GM19099 (cell line): ENCODE results near the gene USP17L21.
"Not testable (repeated sequence)": the region's sequence is repeated elsewhere in the genome, so short reads cannot be mapped to it uniquely, and the experiment has no call there.

Experiments
- POLR2A ChIP-seq: IDR thresholded peaks from 3 replicates; pipeline ENCODE4 v1.6.1; 2011; ENCODE audit warnings: low read depth; ENCODE audit not compliant: insufficient read length; ENCODE audit errors: extremely low read depth

The USP17L21 gene

GRCh38 chr4:9262572-9262971, at the start of gene USP17L21:
Gene USP17L21, plus strand, starts transcription at chr4:9262872. Its CDS starts 0 bp downstream, at chr4:9262872.
- TF ChIP-seq POLR2A = not testable (repeated sequence)

- not testable (repeated sequence) for TF ChIP-seq POLR2A
Observed at GRCh38 chr4:9215105-9215504, 47.6 kb upstream of the USP17L21 start, which contains the start of gene USP17L11. Gene USP17L11, plus strand, starts transcription at chr4:9215405. Its CDS starts 0 bp downstream, at chr4:9215405.

DNA sequence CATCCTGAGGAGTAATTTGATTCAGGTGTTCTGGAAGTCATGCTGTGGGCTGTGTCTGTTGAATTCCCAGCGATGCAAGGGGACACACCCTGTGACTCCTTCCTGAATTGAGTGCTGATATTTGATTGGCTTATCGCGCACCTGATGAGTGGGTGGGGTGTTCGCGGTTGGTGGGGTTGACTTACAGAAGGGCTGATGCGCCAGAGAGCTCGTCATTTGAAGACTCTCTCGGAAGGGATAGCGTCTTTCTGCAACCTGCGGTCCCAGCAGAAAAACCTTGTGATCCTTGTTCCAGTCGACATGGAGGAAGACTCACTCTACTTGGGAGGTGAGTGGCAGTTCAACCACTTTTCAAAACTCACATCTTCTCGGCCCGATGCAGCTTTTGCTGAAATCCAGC, 42.8 kb upstream of the USP17L21 start, which contains the start of gene USP17L12:
Gene USP17L12, plus strand, starts transcription at position 301 of the 400 bp plus-strand sequence. Its CDS starts 0 bp downstream, at position 301.
- not testable (repeated sequence) for TF ChIP-seq POLR2A

DNA sequence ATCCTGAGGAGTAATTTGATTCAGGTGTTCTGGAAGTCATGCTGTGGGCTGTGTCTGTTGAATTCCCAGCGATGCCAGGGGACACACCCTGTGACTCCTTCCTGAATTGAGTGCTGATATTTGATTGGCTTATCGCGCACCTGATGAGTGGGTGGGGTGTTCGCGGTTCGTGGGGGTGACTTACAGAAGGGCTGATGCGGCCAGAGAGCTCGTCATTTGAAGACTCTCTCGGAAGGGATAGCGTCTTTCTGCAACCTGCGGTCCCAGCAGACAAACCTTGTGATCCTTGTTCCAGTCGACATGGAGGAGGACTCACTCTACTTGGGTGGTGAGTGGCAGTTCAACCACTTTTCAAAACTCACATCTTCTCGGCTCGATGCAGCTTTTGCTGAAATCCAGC, 38.1 kb upstream of the USP17L21 start, which contains the start of gene USP17L13:
Gene USP17L13, plus strand, starts transcription at position 301 of the 400 bp plus-strand sequence. Its CDS starts 0 bp downstream, at position 301.
- not testable (repeated sequence) for TF ChIP-seq POLR2A

- not testable (repeated sequence) for TF ChIP-seq POLR2A
Observed at GRCh38 chr4:9234085-9234484, 28.6 kb upstream of the USP17L21 start, which contains the start of gene USP17L15. Gene USP17L15, plus strand, starts transcription at chr4:9234385. Its CDS starts 0 bp downstream, at chr4:9234385.

DNA sequence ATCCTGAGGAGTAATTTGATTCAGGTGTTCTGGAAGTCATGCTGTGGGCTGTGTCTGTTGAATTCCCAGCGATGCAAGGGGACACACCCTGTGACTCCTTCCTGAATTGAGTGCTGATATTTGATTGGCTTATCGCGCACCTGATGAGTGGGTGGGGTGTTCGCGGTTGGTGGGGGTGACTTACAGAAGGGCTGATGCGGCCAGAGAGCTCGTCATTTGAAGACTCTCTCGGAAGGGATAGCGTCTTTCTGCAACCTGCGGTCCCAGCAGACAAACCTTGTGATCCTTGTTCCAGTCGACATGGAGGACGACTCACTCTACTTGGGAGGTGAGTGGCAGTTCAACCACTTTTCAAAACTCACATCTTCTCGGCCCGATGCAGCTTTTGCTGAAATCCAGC, 19.1 kb upstream of the USP17L21 start, which contains the start of gene USP17L17:
Gene USP17L17, plus strand, starts transcription at position 301 of the 400 bp plus-strand sequence. Its CDS starts 0 bp downstream, at position 301.
- not testable (repeated sequence) for TF ChIP-seq POLR2A

DNA sequence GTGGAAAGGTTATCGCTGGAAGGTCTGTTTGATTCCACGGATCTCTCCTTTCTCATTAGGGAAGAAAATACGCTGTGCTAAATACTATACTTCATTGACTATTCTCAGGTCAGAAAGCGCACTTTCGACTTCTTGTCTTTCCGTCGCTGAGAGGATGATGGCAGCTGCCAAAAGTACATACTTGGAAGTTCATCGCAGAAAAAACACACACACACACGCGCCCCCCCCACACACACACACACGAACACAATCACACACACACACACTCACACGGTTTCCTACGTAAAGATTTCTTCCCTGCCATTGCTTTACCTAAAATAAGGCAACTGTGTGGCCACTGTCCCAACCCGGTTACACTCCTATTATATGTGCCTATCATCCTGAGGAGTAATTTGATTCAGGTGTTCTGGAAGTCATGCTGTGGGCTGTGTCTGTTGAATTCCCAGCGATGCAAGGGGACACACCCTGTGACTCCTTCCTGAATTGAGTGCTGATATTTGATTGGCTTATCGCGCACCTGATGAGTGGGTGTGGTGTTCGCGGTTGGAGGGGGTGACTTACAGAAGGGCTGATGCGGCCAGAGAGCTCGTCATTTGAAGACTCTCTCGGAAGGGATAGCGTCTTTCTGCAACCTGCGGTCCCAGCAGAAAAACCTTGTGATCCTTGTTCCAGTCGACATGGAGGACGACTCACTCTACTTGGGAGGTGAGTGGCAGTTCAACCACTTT, 14.6 kb upstream of the USP17L21 start, which contains the start of gene USP17L18:
Gene USP17L18, plus strand, starts transcription at position 678 of the 728 bp plus-strand sequence. Its CDS starts 0 bp downstream, at position 678.
- TF ChIP-seq POLR2A = not testable (repeated sequence)

- not testable (repeated sequence) for TF ChIP-seq POLR2A
Observed at GRCh38 chr4:9253078-9253477, 9.6 kb upstream of the USP17L21 start, which contains the start of gene USP17L19. Gene USP17L19, plus strand, starts transcription at chr4:9253378. Its CDS starts 0 bp downstream, at chr4:9253378.

DNA sequence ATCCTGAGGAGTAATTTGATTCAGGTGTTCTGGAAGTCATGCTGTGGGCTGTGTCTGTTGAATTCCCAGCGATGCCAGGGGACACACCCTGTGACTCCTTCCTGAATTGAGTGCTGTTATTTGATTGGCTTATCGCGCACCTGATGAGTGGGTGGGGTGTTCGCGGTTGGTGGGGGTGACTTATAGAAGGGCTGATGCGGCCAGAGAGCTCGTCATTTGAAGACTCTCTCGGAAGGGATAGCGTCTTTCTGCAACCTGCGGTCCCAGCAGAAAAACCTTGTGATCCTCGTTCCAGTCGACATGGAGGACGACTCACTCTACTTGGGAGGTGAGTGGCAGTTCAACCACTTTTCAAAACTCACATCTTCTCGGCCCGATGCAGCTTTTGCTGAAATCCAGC, 4.8 kb upstream of the USP17L21 start, which contains the start of gene USP17L20:
Gene USP17L20, plus strand, starts transcription at position 301 of the 400 bp plus-strand sequence. Its CDS starts 0 bp downstream, at position 301.
- TF ChIP-seq POLR2A = not testable (repeated sequence)

- TF ChIP-seq POLR2A = not testable (repeated sequence)
Observed at GRCh38 chr4:9267319-9267718, 4.6 kb downstream of the USP17L21 start, which contains the start of gene USP17L22. Gene USP17L22, plus strand, starts transcription at chr4:9267619. Its CDS starts 0 bp downstream, at chr4:9267619.
